CD4-positive, alpha-beta T cell treated with Interleukin-4 for 4 hours (primary cell): ENCODE measurements around the gene IFITM10.
"Not testable (repeated sequence)": the region's sequence is repeated elsewhere in the genome, so short reads cannot be mapped to it uniquely, and the experiment has no call there.

Experiments used
- DNase-seq: peaks from one replicate; pipeline ENCODE4 v3.0.0-alpha.2; 2020

IFITM10 gene

DNA sequence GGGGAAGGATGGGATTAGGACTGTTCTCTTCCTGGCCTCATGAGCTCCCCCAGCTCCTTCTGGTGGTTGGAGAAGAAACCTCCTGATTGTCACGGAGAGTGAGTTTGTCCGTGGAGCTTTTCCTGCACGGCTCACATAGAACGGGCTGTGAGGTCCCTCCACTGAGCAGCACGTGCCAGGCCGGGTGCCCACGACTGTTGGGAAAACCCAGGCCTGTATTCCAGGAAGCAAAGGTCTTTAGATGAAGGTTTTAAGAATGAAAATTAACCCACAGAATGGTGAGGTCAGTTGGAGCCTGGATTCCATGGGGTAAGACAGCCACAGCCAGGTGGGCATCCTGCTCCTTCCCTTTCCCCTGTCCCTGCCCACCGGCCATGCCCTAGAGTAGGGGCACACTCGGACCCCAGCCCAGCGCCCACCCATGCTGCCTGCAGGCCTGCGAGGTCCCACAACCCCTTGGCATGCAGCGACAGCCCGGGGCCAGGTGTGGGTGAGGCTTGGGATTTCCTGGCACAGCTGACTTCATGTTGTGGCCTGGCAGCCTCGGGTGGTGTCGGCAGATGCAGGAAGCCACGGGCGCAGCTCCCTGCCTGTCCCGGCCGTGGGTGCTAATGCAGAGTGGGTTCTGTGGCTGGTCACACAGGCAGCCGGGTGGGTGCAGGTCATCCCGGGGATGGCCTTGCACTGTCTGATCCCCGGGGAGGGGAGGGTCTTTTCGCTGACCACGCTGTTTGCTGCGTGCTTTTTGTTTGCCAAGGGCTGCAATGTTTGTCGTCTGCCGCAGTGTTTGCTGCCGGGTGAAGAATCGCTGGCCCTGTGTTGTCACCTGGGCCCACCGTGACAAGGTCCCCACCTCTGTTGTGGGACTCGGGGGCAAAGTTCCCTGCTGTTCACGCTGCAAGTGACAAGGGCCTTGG, 60.9 kb downstream of the IFITM10 start:
- not testable (repeated sequence) for DNase-seq

DNA sequence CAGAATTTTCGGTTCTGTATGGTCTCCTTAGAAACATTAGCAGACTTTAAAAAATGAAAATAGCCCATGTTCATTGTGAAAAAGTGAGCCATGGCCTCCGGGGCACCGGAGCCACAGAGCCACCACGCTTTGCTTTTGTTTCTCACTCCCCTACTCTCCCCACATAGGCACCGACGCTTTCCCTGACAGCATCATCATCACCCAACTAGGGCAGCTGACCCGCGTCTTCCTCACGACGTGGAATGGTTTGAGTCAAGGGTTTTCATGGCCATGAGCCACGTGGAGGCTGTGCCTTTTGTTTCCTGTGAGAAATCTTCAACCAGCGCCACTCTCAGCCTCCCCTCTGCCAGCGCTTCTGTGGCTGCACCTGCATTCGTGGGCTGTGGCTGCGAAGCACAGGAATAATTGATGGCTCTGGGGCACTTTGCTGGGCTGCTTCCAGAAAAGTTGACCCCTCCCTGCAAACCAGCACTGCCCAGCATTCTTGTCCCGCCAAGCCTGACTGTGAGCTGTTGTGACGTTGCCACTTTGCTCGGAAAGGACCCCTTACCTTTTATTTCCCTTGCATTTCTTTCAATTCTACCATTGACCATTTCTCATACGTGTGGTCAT, 62.0 kb downstream of the IFITM10 start:
- DNase-seq: not testable (repeated sequence)

- not testable (repeated sequence) for DNase-seq
Measured at GRCh38 chr11:1686220-1686619, 64.2 kb downstream of the IFITM10 start.

- not testable (repeated sequence) for DNase-seq
Measured at GRCh38 chr11:1684886-1685874, 65.2 kb downstream of the IFITM10 start.

DNA sequence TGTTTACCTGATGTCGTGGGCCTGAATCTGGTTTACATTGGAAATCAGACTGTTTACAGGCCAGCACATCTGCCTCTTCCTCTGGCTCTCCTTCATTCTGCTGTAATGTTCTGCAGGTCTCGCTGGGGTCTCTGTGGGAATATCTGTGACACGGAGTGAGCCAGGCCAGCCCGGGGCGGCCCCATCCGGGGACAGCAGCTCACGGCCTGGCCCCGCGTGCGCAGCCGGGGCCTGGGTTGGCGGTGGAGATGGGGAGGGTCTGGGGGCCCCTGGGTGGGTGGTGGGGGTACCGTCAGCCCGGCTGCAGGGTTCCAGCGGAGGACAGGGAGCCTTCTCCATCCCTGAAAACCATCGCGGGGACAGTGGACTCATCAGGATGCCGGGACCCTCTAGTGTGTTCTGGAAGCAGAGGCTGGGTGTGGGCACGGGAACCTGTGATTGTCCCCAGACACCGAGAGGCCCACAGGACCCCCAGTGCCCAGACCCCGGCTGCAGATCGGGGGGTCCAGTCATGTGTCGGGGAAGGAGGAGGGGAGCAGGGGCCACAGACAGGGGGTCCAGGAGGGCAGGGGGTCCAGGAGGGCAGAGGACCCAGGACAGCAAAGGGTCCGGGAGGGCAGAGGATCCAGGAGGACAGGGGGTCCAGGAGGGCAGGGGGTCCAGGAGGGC, 66.4 kb downstream of the IFITM10 start:
- not testable (repeated sequence) for DNase-seq

- not testable (repeated sequence) for DNase-seq
Measured at GRCh38 chr11:1683216-1683615, 67.2 kb downstream of the IFITM10 start.
